WTC11 (cell line): ENCODE data around the gene ABCF2.

Experiments used
- ATF1 ChIP-seq: sonication (generic); formaldehyde crosslinking; IDR thresholded peaks from 2 replicates; pipeline ENCODE4 v1.8.1; 2023; ENCODE audit warnings: mild to moderate bottlenecking, moderate library complexity, missing genetic modification reagents
- IRF2 ChIP-seq: sonication (generic); formaldehyde crosslinking; IDR thresholded peaks from 2 replicates; pipeline ENCODE4 v1.8.0; 2022; ENCODE audit warnings: low read depth, missing genetic modification reagents, borderline replicate concordance
- SMAD3 ChIP-seq: sonication (generic); formaldehyde crosslinking; IDR thresholded peaks from 2 replicates; pipeline ENCODE4 v1.8.0; 2022; ENCODE audit warnings: missing genetic modification reagents, mild to moderate bottlenecking, borderline replicate concordance
- ZNF121 ChIP-seq: sonication (generic); formaldehyde crosslinking; IDR thresholded peaks from 2 replicates; pipeline ENCODE4 v1.8.0; 2023; ENCODE audit warnings: missing genetic modification reagents
- TF ChIP-seq, protein P1 (sequence below): fragments of 200-600 bp; IDR thresholded peaks from 2 replicates; pipeline ENCODE4 v1.8.0; 2022; ENCODE audit warnings: antibody characterized with exemption

DNA sequence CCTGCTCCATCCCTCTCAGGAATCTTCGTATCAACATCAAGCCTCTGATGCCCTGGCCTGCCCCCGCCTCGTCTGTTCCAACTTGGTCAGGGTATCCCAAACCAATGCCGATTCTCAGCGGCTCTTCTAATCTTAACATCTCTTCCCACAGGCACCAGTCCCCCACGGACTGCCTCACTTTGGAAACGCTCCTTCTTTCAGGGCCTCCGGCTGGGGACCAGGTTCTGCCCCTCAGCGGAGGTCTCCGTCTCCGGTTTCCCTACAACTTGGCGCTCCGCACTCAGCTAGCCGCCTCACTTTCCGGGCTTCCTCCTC lies 488 bp downstream of the ABCF2 start:
- TF ChIP-seq, protein P1, sequence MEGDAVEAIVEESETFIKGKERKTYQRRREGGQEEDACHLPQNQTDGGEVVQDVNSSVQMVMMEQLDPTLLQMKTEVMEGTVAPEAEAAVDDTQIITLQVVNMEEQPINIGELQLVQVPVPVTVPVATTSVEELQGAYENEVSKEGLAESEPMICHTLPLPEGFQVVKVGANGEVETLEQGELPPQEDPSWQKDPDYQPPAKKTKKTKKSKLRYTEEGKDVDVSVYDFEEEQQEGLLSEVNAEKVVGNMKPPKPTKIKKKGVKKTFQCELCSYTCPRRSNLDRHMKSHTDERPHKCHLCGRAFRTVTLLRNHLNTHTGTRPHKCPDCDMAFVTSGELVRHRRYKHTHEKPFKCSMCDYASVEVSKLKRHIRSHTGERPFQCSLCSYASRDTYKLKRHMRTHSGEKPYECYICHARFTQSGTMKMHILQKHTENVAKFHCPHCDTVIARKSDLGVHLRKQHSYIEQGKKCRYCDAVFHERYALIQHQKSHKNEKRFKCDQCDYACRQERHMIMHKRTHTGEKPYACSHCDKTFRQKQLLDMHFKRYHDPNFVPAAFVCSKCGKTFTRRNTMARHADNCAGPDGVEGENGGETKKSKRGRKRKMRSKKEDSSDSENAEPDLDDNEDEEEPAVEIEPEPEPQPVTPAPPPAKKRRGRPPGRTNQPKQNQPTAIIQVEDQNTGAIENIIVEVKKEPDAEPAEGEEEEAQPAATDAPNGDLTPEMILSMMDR, result no peak
- no peak for TF ChIP-seq ZNF121 (CRISPR knock-in tag)
- no peak for TF ChIP-seq SMAD3 (CRISPR knock-in tag)
- TF ChIP-seq ATF1 (CRISPR knock-in tag), result no peak
- no peak for TF ChIP-seq IRF2 (CRISPR knock-in tag)
